ENCODE data around the gene CENPP.
"Not testable (repeated sequence)": the region's sequence is repeated elsewhere in the genome, so short reads cannot be mapped to it uniquely, and the experiment has no call there.

The CENPP gene

DNA sequence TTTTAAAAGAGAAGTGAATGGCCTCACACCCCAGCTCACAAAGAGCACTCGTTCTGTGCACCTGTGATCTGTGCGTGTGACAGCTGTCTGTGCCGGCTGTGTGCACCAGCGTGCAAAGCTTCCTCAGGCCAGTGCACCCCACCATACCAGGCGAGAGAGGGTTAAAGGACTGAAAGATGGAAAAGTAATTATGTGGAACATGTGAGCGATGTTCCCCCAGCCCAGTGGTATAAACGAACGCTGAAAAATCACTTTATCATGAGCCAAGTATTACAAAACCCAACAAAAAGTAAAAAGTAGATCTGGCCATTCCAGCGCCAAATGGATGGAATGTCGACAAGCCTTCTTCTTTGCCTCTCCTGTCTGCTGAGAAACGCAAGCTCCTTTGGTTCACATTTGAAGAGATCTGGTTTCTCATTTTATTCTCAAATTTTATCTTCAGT is 290.5 kb downstream of the CENPP start:
- Histone ChIP-seq H3K4me1 (ENCODE audit: control insufficient read depth, insufficient read depth, low read length) (peaks cover 14% of the 10 kb centered on the region), H3K27me3 (ENCODE audit: control insufficient read depth, insufficient read depth, low read length) (no peaks in the 10 kb centered on the region), H3K4me3 (ENCODE audit: low read length) (no peak overlapping the region), H3K4me2 (ENCODE audit: low read length) (no peak overlapping the region), H3K36me3 (ENCODE audit: insufficient read depth, low read length) (peaks cover 58% of the 10 kb centered on the region), H3K9ac (ENCODE audit: low read depth, low read length) (no peak overlapping the region), H3K9me3 (replicated peaks; ENCODE audit: low read length) (no peaks in the 10 kb centered on the region)

DNA sequence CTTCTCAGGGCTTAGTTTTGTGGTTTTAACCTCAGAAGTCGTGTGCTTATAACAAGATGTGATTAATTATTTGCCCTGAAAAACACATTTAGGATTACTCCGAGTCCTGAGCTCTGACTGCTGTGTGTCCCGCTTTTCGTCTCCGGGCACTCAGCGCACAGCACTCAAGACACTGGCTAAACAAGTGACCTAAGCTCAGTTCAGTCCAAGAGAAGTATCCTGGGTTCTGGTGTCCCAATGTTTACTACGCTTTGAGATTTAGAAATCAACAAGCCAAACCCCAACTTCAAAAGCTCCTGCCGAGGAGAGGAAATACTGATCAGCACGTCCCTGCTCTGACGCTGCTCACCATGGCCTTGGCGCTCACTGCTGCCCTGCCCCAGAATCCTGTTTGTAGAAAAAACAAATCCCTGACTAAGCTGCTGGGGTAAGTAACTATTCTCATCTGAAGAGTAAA is 290.9 kb downstream of the CENPP start:
- Histone ChIP-seq H3K4me3 (ENCODE audit: low read length) (no peak overlapping the region), H3K4me2 (ENCODE audit: low read length) (no peak overlapping the region), H3K36me3 (ENCODE audit: insufficient read depth, low read length) (peaks cover 59% of the 10 kb centered on the region), H3K4me1 (ENCODE audit: control insufficient read depth, insufficient read depth, low read length) (peaks cover 12% of the 10 kb centered on the region), H3K9ac (ENCODE audit: low read depth, low read length) (no peak overlapping the region), H3K9me3 (replicated peaks; ENCODE audit: low read length) (no peaks in the 10 kb centered on the region), H3K27me3 (ENCODE audit: control insufficient read depth, insufficient read depth, low read length) (no peaks in the 10 kb centered on the region)

DNA sequence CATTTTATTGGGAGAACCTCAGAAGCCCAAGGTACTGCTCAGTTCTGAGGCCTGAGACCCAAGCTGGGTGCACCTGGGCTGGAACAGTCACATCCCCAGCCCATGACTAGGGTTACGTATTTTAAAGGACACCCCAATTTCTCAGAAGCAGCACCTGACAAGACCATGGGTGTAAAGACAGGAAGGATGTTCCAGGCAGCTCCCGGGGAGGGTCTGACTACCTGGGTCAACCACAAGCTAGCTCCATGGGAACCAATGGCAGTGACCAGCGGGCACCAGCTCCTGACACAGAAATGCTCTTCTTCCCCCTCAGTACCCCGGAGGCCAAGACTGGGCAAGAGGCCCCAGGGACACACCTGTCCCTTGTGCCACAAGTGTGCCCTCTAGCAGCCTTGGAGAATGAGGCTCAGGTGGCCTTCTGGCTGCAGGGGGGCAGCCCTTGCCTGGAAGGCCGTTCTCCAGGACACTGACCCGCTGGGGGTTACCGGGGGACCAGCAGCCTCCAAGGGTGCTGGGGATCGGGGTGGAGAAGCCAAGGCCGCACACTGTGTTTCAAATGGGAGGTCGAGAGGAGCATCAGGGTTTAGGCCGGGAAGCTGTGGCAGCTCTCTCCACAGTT is 291.6 kb downstream of the CENPP start:
- Histone ChIP-seq H3K4me2 (ENCODE audit: low read length) (no peak overlapping the region), H3K9ac (ENCODE audit: low read depth, low read length) (no peak overlapping the region), H3K27me3 (ENCODE audit: control insufficient read depth, insufficient read depth, low read length) (no peaks in the 10 kb centered on the region), H3K4me1 (ENCODE audit: control insufficient read depth, insufficient read depth, low read length) (peaks cover 12% of the 10 kb centered on the region), H3K9me3 (replicated peaks; ENCODE audit: low read length) (no peaks in the 10 kb centered on the region), H3K36me3 (ENCODE audit: insufficient read depth, low read length) (peaks cover 55% of the 10 kb centered on the region), H3K4me3 (ENCODE audit: low read length) (no peak overlapping the region)

DNA sequence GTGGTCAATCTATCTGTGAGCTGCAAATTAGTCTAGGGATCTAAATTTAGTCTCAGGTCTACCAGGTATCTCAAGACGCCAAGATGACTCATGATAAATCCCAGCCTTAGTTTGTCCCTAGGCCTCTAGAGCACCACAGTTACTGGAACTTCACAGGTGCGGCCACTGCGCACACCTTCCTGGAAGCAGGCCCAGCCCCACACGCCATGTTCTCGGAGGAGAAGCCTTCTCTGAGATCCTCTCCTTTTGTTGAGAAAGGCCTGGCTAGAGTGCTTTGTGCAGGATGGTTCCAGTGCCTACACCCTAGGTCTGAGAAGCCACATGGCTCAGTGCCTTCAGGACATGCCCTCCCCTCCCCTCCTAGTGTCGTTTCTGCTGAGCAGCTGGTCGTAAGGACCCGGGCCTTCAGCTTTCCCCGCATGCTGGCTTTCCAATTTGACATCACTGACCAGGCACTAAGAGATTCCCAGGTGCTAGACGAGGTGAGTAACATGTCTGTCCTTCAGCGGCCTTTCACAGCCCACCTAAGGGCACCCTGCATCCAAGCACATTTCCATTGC is 292.3 kb downstream of the CENPP start:
- peaks cover 12% of the 10 kb centered on the region for H3K4me1 ChIP-seq (ENCODE audit: control insufficient read depth, insufficient read depth, low read length)
- peaks cover 51% of the 10 kb centered on the region for H3K36me3 ChIP-seq (ENCODE audit: insufficient read depth, low read length)
- no peak overlapping the region for H3K4me3 ChIP-seq (ENCODE audit: low read length)
- H3K9me3 ChIP-seq (replicated peaks; ENCODE audit: low read length), result no peaks in the 10 kb centered on the region
- H3K9ac ChIP-seq (ENCODE audit: low read depth, low read length), result no peak overlapping the region
- H3K4me2 ChIP-seq (ENCODE audit: low read length), result no peak overlapping the region
- no peaks in the 10 kb centered on the region for H3K27me3 ChIP-seq (ENCODE audit: control insufficient read depth, insufficient read depth, low read length)

DNA sequence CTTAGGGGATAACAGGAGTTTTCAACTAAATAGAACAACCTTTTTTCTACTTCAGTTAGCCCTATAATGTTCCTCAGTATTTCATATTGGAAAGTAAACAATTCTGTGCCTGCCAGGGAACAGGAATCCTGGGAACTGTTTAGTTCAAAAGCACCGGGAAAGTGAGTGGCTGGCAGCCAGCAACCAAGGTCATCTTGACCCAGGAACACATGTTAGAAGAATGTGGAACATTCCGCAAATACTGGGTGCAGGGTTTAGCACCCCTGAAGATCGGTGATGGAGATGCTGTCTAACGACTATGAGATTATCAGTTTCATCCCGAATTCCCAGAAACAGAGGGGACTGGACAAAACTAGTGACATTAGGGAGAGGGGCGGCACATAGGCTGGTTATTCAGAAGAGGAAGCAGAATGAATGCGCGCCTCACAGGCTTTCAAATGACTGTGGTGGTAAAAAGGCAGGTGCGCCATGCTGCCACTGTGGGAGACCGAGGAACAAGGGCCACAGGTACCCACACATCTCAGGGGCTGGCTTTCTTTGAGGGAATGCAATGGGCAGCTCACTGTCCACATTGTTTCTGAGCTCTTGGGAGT is 293.0 kb downstream of the CENPP start:
- Histone ChIP-seq H3K9me3 (replicated peaks; ENCODE audit: low read length) (no peaks in the 10 kb centered on the region), H3K4me1 (ENCODE audit: control insufficient read depth, insufficient read depth, low read length) (peaks cover 12% of the 10 kb centered on the region), H3K36me3 (ENCODE audit: insufficient read depth, low read length) (peaks cover 53% of the 10 kb centered on the region), H3K9ac (ENCODE audit: low read depth, low read length) (no peak overlapping the region), H3K27me3 (ENCODE audit: control insufficient read depth, insufficient read depth, low read length) (no peaks in the 10 kb centered on the region), H3K4me2 (ENCODE audit: low read length) (no peak overlapping the region), H3K4me3 (ENCODE audit: low read length) (no peak overlapping the region)

DNA sequence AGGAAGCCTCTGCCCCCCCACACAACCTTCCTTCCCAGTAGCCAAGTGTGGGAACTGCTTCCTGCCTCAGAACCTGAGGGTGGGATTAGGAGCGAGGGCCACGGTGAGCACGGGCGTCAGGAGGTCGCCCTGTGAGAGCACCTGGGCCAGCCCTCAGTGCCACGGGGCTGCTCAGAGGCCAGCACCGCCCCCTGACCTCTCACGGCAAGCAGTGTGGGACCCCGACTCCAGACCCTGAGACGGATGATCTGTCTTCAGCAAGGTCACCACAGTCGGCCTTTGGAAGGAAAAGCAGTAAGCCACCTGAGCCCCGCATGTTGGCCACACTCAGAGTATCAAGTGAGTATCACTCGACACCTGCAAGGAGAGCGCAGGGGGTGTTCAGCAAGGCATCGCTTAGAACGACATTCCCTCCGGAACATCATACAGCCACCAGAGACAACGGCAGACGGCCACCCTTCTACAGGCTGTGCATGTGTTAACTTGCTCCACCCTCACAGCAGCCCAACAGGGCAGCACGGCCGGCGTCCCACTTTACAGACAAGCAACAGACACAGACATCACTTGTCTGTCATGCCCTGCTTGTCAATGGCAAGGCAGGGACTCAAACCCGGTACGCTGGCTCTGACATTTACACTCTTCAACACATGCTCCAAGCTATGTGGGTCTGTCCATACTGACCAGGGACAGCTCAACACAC is 294.0 kb downstream of the CENPP start:
- Histone ChIP-seq H3K4me3 (ENCODE audit: low read length) (no peak overlapping the region), H3K9me3 (replicated peaks; ENCODE audit: low read length) (no peaks in the 10 kb centered on the region), H3K36me3 (ENCODE audit: insufficient read depth, low read length) (peaks cover 54% of the 10 kb centered on the region), H3K27me3 (ENCODE audit: control insufficient read depth, insufficient read depth, low read length) (no peaks in the 10 kb centered on the region), H3K4me2 (ENCODE audit: low read length) (no peak overlapping the region), H3K4me1 (ENCODE audit: control insufficient read depth, insufficient read depth, low read length) (peaks cover 12% of the 10 kb centered on the region), H3K9ac (ENCODE audit: low read depth, low read length) (no peak overlapping the region)

DNA sequence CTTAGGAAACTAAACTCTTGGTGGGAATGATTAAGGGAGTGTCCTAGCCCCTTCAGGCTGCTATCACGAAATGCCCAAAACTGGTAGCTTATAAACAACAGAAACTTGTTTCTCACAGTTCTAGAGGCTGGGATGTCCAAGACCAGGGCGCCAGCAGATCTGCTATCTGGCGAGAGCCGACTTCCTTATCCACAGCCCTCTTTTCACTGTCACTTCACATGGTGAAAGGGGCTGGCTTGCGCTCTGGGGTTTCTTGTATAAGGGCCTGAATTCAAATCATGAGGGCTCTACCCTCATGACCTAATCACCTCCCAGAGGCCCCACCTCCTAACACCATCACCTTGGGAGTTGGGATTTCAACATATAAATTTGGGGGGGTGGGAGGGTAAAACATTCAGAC is 295.1 kb downstream of the CENPP start:
- H3K36me3 ChIP-seq (ENCODE audit: insufficient read depth, low read length), result peaks cover 48% of the 10 kb centered on the region
- no peaks in the 10 kb centered on the region for H3K9me3 ChIP-seq (replicated peaks; ENCODE audit: low read length)
- no peak overlapping the region for H3K9ac ChIP-seq (ENCODE audit: low read depth, low read length)
- H3K4me2 ChIP-seq (ENCODE audit: low read length), result no peak overlapping the region
- H3K4me3 ChIP-seq (ENCODE audit: low read length), result no peak overlapping the region
- H3K4me1 ChIP-seq (ENCODE audit: control insufficient read depth, insufficient read depth, low read length), result peaks cover 8% of the 10 kb centered on the region
- no peaks in the 10 kb centered on the region for H3K27me3 ChIP-seq (ENCODE audit: control insufficient read depth, insufficient read depth, low read length)

DNA sequence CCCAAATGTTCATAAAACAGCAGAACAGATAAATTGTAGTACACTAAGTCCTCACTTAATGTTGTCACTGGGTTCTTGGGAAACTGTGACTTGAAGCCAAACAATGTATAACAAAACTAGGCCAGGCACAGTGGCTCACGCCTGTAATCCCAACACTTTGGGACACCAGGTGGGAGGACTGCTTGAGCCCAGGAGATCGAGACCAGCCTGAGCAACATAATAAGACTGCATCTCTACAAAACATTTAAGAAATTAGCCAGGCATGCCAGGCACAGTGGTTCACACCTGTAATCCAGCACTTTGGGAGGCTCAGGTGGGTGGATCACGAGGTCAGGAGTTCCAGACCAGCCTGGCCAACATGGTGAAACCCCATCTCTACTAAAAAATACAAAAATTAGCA is 298.2 kb downstream of the CENPP start:
- H3K4me1 ChIP-seq (ENCODE audit: control insufficient read depth, insufficient read depth, low read length); H3K4me2 ChIP-seq (ENCODE audit: low read length); H3K4me3 ChIP-seq (ENCODE audit: low read length); H3K9me3 ChIP-seq (replicated peaks; ENCODE audit: low read length); H3K27me3 ChIP-seq (ENCODE audit: control insufficient read depth, insufficient read depth, low read length); H3K9ac ChIP-seq (ENCODE audit: low read depth, low read length): not testable (repeated sequence)
- peaks cover 35% of the 10 kb centered on the region for H3K36me3 ChIP-seq (ENCODE audit: insufficient read depth, low read length)

DNA sequence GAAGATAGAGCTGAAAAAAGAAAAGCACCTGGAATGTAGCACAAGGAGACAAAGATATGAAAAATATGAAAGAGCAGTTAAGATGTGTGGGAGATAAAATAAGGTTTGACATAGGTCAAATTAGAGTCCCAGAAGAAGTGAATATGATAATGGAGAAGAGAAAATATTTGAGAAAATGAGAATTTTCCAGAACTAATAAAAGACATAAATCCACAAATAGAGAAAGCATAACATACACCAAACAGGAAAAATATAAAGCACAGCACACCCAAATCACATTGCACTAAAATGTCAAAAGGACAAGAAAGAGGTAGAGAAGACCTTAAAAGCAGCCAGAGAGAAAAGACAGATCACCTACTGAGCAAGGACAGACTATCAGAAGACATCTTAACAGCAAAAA is 300.7 kb downstream of the CENPP start:
- H3K9ac ChIP-seq (ENCODE audit: low read depth, low read length), result no peak overlapping the region
- H3K4me3 ChIP-seq (ENCODE audit: low read length), result no peak overlapping the region
- H3K4me2 ChIP-seq (ENCODE audit: low read length), result no peak overlapping the region
- H3K27me3 ChIP-seq (ENCODE audit: control insufficient read depth, insufficient read depth, low read length), result no peaks in the 10 kb centered on the region
- no peaks in the 10 kb centered on the region for H3K9me3 ChIP-seq (replicated peaks; ENCODE audit: low read length)
- no peaks in the 10 kb centered on the region for H3K4me1 ChIP-seq (ENCODE audit: control insufficient read depth, insufficient read depth, low read length)
- peaks cover 28% of the 10 kb centered on the region for H3K36me3 ChIP-seq (ENCODE audit: insufficient read depth, low read length)

DNA sequence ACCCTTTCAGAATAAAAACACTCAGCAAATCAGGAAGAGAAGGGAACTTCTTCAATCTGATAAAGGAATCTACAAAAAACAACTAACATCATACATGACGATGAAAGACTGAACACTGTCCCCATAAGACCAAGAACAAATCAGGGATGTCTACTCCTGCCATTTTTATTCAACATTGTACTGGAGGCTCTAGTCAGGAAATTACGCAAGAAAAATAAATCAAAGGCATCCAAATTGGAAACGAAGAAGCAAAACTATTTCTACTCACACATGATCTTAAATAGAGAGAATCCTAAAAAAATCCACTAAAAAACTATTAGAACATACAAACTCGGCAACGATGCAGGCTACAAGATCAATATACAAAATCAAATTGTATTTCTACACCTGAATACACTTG is 301.9 kb downstream of the CENPP start:
- H3K36me3 ChIP-seq (ENCODE audit: insufficient read depth, low read length), result peaks cover 33% of the 10 kb centered on the region
- no peaks in the 10 kb centered on the region for H3K4me1 ChIP-seq (ENCODE audit: control insufficient read depth, insufficient read depth, low read length)
- H3K27me3 ChIP-seq (ENCODE audit: control insufficient read depth, insufficient read depth, low read length), result no peaks in the 10 kb centered on the region
- H3K9me3 ChIP-seq (replicated peaks; ENCODE audit: low read length), result no peaks in the 10 kb centered on the region
- H3K4me3 ChIP-seq (ENCODE audit: low read length), result no peak overlapping the region
- H3K9ac ChIP-seq (ENCODE audit: low read depth, low read length), result no peak overlapping the region
- H3K4me2 ChIP-seq (ENCODE audit: low read length), result no peak overlapping the region

DNA sequence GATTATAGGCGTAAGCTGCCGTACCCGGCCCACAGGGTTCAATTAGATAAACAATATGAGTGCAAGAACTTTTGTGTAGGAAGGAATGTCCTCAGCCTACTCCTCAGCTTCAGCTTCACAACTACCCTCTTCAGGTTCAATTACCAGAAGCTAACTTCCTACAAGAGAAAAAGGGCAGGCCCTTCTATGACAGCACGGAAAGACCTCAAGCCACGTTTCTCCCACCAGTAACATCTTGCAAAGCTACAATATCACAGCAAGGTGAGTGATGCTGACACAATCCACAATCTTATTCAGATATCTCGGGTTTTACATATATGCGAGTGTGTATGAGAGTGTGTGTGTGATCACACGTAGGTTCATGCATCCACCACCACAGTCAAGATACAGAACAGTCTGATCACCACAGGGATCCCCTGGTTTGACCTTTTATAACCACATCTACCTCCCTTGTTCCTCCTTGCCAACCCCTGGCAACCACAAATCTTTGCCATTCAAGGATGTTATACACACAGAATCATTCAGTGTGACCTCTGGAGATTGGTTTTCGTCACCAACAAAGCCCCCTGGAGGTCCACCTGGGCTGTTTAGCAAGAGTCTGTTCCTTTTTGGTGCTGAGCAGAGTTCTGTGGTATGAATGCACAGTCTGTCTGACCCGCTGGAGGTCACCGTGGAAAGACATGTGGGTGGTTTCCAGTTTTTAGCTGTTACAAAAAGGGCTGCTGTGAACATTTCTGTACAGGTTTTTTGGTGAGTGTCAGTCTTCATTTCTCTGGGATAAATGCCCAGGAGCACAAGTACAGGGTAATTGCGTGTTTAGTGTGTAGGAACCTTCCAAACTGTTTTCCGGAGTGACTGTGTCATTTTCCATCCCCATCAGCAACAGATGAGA is 305.9 kb downstream of the CENPP start:
- H3K9ac ChIP-seq (ENCODE audit: low read depth, low read length), result no peak overlapping the region
- H3K4me3 ChIP-seq (ENCODE audit: low read length), result no peak overlapping the region
- peaks cover 51% of the 10 kb centered on the region for H3K36me3 ChIP-seq (ENCODE audit: insufficient read depth, low read length)
- no peaks in the 10 kb centered on the region for H3K27me3 ChIP-seq (ENCODE audit: control insufficient read depth, insufficient read depth, low read length)
- no peaks in the 10 kb centered on the region for H3K4me1 ChIP-seq (ENCODE audit: control insufficient read depth, insufficient read depth, low read length)
- H3K4me2 ChIP-seq (ENCODE audit: low read length), result no peak overlapping the region
- no peaks in the 10 kb centered on the region for H3K9me3 ChIP-seq (replicated peaks; ENCODE audit: low read length)
